ENCODE measurements around the gene PPP2R3C.

DNA sequence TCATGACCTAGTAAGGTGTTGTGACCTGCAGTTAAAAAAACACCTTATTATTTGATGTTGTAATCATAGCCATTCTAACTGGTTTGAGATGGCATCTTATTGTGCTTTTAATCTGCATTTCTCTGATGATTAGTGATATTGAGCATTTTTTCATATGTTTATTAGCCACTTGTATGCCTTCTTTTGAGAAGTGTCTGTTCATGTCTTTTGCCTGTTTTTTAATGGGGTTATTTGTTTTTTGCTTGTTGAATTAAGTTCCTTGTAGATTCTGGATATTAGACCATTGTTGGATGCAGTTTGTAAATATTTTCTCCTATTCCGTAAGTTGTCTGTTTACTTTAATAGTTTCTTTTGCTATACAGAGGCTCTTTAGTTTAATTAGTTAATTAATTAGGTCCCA, 41.6 kb upstream of the PPP2R3C start:
- no peak for TF ChIP-seq EZH2 (IDR thresholded peaks at IDR 0.05)
- no peak for TF ChIP-seq POLR2AphosphoS5 (IDR thresholded peaks at IDR 0.05; ENCODE audit: borderline replicate concordance, low read depth, low read length)

Data from SK-N-MC (cell line).